EH (cell line): Measurements from ENCODE around the gene HTR1D.

Experiments
- DNase-seq: peaks from one replicate; pipeline ENCODE4 v3.0.0-alpha.2; 2015; ENCODE audit warnings: low read depth

HTR1D gene

DNA sequence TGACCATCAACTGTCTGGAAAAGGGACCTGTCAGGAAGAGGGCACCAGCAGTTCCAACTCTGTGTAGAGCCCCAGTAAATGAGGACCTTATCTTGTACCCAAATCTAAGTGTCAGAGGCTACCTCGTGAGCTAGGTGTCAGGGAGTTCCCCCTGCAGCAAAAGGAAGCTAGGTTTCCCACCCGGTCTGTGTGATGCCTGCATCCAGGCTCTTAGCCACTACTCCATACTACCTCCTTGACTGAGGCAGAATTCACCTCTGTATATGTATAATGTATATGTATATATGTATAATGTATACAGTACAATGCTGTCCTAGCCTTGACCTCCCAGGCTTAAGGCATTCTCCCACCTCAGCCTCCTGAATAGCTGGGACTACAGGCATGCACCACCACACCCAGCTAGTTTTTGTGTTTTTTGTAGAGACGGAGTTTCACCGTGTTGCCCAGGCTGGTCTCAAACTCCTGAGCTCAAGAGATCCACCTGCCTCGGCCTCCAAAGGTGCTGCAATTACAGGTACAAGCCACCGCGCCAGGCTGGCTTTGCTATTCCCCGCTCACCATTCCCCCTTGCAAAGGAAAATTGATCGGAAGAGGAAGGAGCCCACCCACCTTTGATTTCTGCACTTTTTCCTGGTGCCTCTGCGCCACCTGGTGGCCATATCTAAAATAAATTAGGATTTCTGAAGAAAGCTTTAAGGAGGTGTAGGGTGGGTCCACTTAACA, 32.9 kb downstream of the HTR1D start:
- DNase-seq: peak; percentile 53

DNA sequence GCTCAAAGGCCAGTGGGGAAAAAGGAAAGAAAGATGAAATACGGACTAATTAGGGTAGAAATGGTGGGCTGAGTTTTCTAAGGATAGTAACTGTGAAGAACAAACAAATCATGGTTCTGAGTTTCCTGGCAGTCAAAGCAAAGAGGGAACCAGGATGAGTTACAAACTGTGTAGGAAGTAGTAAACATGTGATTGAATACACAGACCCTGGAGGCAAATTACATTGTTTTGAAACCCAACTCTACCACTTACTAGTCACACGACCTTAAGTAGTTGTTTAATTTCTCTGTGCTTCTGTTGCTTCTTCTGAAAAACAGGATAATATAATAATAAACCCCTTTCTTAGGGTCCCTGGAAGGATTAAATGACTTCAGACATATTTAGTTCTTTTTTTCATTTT, 37.4 kb downstream of the HTR1D start:
- DNase-seq: no peak

DNA sequence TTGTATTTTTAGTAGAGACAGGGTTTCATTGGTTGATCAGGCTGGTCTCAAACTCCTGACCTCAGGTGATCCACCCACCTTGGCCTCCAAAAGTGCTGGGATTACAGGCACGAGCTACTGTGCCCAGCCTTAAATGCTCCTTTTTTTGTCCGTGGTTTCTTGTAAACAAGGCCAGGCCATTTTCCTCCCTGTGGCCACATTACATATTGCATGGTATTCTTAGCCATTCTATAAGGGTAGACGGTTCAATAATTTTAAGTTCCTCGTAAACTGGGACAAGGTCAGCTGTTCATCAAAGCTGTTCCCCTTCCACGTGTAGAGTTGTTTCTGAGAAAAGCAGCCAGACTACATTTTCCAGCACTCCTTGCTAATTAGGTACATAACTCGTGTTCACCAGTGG, 38.4 kb downstream of the HTR1D start:
- DNase-seq: no peak

DNA sequence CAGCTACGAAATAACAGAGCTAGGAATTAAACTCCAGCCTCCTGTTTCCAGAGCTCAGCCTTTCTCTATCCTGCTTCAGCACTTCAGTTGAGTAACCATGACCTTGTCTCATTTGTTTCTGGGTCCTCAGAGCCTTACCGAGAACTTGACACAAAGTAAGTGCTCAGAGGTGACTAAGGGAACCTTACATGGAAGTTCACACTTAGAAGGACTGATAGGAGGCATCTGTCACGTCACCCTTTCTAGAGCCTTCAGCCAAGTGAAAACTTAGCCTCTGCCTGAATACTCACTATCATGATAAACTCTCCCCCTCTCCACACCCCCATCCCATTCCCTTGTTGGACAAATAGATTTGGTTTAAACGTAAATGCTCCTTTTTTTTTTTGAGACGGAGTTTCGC, 38.9 kb downstream of the HTR1D start:
- no peak for DNase-seq

DNA sequence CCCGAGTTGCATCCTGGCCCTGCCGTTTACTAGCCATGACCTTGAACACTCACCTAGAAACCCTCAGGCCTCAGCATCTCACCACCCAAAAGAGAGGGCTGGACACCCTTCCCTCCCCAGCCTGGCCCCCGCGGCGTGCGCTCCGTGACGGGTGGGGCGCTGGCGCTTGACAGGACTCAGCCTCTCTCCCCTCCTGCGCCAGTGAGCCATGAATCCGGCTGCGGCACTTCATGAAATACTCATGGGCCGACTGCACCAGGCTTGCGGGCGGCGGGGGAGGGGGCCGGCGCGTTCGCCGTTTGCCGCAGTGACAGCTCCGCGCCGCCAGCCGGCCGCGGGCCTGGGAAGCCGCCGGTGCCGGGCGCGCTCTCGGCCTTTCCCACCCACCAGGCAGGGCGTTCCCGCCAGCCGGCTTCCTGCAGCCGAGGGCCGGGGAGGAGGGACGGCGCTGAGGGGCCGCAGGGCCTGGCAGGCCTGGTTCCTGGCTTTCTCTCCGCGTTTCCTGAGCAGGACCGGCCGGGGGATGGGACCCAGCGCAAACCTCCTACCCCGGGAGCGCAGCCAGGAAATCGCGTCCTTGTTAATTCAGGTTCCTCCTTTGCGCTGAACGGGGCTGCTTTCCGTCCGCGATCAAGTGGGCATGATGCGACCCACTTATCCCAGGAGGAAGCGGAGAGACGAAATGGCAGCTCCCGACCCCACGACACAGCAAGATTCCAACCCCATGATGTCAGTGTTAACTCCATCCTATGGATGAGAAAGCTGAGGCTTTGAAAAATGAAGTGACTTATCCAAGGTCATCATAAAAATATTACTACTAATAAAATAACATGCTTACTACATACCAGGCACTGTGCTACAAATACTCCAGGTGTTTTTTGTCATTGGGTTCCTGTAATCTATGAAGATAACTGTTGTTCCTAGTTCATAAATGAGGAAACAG, 39.6 kb downstream of the HTR1D start:
- DNase-seq: peak; percentile 88

DNA sequence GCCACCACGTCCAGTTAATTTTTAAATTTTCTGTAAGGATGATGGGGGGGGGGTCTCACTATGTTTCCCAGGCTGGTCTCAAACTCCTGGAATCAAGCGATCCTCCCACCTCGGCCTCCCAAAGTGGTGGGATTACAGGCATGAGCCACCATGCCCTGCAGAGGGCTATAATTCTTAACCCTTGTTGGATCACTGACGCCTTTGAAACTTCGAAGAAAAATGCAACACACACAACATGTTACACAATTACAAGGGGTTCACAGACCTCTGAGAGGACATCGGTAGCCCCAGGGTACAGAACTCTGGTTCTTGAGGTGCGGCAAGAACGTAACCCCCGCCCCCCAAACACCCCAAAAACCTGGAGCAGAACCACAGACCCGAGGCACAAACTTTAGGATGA, 40.3 kb downstream of the HTR1D start:
- no peak for DNase-seq

DNA sequence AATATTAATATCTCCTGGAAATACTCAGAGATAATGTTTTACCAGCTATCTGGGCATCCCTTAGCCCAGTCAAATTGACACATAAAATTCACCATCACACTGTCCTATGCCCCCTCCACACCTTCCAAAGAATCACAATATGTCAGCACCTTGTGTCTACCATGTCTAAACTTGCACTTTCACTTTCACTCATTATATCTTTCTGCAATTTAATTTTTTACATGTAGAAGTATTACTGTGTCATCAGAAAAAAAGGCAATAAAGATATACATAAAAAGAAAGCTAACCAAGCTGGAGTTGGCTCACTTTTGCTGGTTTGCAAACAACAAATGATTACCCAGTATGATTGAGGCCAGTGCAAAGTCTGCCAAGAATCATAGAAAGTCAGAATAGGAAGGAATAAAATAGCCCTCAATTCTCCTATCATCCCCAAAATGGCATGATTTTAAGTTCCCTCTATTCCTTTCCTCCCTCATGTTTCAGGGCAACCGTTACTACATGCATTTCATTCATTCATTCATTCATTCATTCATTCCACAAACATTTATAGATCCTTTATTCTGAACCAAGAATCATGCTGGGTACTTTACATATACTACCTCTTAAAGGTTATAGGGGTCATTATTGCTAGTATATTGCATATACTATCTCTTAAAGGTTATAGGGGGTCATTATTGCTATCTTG, 42.7 kb downstream of the HTR1D start:
- no peak for DNase-seq

DNA sequence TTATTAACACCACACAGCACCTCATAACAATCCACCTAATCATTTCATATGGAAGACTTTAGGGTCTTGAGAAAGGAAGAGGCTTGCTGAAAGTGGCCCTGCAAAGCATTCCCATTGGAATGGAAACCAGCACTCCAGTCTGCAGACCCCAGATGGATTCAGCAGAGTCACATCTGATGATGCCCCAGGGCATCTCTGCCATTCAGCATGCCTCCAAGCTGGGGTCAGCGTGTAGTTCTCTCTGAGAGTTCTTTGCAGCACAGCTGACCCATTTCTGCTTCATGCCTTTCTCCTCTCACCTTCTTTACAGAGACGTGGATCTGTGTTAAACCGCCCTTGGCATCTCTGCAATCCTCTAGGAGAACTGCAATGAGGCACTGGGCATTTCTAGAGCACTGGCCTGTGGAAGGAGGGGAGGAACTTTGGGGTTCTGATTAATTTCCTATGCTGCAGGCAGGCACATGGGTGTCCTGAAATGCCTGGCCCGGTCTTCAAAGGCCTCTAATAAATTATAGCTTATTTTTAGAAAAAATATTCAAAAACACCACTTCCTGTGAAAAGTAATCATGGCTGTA, 46.0 kb downstream of the HTR1D start:
- DNase-seq: peak; percentile 66

DNA sequence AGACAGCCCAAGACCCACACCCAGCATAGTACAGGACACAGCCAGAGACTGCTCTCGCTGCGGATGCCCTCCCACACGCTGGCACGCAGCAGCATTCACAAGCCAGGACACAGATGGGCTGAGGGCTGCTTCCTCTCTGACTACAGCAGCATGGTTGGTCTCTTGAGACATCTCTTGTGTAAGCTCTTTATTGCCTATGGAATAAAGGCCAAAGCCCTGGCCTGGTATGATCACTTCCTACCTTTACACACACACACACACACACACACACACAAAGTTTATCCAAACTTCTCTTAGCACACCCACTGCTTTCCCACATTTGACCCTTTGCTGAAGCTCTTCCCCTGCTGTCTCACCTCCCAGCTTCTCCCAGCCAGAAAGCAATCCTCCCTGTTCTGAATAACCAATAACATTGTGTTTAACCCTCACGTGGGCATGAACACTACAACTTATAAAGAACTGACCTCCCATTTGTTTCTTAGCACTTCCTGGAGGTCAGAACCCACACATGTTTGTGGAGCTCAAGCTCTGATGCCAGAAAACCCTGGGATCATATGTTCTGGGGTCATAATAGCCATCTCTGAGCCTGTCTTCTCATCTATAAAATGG, 47.5 kb downstream of the HTR1D start:
- DNase-seq: peak; percentile 72

DNA sequence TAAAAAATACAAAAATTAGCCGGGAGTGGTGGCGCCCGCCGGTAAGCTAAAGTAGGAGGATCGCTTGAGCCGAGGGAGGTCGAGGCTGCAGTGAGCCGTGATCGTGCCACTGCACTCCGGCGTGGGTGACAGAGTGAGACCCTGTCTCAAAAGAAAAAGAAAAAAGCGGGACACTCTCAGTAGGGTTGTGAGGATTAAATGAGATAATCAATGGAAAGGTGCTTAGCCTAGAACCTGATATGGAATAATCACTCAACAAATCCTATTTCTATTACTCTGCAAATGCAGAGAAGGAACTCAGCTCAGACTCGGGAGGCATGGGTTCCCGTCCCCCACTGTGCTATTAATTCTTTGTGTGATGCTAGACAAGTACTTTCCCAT, 48.1 kb downstream of the HTR1D start:
- no peak for DNase-seq

DNA sequence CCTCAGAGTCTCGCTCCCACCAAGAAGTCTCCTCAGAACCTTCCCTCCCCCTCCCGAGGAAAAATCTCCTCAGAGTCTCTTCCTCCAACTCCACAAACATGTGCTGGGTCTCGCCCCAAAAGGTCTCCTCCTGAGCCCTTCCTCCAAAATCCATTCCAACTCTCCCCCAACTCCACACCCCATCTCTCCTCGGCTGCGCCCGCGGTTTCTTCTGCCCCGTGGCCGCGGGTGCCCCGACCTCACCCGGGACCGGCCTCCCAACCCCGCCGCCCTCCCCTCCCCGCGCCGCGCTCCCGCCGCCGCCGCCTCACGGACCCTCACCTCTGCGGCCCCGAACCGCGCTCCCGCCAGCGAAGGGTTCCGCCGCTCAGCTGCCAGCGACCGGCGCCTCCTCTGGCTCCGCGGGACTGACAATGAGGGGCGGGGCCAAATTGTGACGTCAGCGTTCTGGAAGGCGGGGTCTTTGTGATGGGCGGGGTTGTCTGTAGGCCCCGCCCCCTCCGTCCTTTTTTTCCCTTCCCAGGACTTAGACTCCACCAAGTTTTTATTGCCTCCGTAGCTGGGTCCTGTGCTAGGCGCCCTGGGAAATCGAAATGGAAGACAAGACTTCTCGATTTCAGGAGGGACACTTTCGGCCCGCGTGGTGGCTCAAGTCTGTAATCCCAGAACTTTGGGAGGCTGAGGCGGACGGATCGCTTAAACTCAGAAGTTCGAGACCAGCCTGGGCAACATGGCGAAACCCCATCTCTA, 48.7 kb downstream of the HTR1D start, which contains the start of gene LUZP1:
Gene LUZP1 (minus strand): TSS at position 412 of the 750 bp plus-strand sequence.
- DNase-seq: peak; percentile 86

DNA sequence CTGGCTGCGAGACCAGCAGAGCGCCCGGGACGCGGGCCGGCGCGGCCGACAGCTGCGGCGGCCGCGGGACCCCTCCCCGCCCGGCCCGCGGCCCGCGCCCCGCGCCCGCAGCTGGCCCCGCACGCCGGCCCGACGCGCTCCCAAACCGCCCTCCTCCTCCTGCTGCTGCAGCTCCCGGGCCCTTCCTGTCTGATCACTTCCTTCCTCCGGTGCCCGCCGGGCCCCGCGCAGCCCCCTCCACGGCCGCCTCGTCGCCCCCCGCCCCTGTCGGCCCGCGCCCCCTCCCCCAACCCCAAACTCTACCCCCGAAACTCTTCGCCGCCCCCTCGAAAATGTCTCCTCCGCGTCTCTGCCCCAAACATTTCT, 49.2 kb downstream of the HTR1D start:
- DNase-seq: no peak

DNA sequence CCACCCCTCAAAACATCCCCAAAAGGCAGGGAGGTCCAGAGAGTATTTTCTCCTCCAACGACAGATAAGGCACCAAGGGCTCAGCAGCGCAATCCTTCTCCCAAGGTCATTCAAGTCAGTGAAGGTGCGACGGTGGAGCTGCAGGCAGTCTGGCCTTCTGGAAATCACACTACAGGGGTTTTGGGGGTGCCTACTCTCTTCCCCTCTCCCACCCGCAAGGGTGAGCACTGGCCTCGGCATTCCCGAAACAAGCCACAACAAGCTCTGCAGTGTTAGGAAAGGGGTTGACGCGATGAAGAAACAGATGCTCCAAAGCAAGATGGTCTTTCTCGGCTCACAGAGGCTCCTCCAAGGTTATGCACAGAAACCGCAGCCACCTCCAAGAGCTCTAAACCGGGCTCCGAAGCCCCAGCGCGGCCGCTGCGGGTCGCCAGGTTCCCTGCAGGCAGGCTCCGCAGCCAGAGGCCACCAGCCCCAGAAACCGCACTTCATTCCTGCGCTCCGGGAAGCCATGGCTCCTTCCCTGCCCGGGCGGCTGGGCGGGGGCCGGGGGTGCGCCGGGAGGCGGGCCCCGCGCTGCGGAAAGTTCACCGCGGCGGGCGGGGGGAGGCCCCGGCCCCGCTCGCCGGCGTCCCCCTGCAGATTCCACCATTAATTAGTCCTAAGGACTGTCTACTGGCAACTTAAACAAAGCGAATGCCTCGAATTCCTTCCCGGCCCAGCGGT, 49.8 kb downstream of the HTR1D start:
- peak; percentile 83 for DNase-seq

DNA sequence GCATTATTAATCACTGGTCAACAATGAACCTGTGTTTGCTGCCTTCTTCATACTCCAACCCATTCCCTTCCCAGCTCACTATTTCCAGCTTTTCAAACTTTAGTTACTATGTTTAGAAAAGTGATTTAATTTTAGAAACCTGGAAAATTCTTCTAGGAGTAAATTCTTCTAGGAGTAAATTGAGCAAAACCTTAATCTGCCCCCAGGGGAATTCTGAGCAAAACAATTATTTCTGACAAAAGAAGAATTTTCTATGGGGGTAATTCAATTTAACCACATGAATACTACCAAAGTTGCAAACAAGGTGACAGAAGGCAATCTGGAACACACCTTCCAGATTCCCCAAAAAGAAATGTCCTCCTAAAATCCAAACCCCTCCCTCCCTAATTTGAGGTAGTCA, 50.4 kb downstream of the HTR1D start:
- no peak for DNase-seq

DNA sequence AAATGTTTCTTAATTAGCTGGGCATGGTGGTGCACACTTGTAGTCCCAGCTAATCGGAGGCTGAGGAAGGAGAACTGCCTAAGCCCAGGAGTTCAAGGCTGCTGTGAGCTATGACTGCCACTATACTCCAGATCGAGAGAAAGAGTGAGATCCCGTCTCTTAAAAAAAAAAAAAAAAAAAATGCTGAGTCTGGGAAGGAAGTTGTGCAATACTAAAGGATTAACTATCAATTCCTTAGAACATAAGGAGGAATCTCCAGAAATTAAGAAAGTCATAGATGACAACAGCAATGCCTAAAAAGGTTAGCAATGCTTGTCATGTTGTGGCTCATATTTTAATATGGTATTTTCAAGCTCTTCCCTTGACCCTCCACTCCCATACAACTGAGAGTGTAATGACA, 53.9 kb downstream of the HTR1D start:
- no peak for DNase-seq

DNA sequence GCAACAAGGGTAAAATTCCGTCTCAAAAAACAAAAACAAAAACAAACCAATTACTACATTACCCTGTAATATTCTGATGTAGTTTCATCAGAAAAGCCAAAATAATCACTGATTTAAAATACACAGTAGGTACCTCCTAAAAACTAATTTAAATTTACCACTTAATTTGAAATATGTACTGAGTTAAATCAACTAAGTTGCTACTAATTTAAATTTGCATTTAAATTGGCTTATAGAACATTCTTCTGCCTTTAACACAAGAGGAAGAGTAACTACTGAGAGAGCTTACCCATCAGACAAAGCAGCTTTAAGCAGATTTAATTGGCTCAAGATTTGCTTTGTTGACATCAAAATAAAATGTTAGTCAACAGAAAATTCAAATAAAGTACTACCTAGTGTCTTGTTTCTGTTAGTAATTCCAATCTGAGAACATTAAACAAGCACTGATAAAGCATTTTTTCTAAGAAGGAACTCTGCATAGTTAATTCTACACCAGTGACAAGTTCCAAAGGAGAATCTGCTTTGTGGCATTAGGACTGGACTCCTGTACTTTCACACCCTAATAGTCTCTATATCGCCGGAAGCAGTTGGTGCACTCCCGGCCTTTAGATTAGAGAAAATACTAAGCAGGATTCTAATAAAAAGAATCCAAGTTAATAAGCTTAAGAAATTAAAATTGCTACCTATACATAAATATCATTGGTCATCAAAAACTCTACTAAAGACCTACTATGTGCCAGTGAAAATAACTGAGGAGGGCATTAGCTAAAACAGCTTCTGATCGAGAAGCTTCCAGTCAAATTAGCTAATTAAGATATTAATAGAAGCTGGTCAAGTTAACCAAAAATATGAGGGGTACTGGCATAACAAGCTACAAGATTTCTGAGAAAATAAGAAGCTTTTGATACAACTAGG, 57.1 kb downstream of the HTR1D start:
- no peak for DNase-seq

DNA sequence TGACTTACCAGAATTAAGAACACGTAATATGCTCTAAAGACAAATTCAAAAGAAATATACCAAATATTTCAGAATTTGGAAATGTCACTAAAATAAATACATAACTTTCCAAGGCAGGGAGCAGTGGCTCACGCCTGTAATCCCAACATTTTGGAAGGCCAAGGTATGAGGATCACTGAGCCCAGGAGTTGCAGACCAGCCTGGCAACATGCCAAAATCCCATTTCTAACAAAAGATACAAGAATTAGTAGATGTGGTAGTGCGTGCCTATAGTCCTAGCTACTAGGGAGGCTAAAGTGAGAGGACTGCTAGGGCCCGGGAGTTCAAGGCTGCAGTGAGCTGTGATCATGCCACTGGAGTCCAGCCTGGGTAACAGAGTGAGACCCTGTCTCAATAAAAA, 60.4 kb downstream of the HTR1D start:
- no peak for DNase-seq

DNA sequence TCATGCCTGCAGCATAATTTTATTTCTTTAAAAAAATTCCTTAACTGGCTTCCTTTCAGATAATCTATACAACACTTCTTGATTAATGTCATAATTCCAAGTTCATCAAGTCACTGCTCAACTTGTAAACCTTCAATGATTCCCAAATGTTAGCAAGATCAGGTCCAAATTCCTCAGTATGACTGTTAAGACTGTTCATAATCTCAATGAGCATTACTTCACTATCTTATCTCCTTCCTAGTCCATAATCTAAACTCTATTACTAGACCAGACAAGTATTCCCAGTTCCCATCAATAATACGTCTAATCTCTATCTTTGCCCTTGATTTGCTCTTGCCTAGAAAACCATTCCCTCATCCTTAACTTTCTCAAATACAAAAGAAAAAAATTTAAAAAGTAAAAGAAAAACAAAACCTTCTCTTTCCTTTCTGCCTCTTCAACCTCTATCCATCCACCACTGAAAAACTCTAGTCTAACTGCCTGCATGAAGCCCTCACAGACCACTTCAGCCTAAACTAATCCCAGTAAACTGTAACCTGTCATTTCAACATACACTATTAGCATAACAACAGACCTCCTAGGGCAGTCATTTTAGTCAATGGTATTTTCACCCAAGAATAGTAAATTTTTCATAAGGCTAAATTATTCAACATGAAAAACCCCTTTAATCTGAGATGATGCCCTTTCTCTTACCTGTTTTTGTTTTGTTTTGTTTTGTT, 64.2 kb downstream of the HTR1D start:
- no peak for DNase-seq

DNA sequence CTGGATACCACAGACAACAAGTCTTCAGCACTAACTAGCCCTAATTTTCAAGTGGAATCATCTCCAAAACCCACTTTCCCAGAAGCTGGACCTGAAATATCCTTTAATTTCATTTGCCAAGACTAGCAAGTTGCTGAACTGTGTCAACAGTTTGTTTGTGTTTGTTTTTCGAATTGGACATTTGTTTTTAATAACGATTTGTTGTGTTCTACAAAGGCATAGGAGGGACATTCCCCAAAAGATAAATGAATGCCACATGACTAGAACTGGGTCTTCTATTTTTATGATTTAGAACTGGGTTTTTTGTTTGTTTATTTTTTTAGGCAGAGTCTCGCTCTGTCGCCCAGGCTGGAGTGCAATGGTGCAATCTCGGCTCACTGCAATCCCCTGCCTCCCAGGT, 66.6 kb downstream of the HTR1D start:
- no peak for DNase-seq
